ENCODE measurements around the gene MLX.
"Not testable (repeated sequence)": the region's sequence is repeated elsewhere in the genome, so short reads cannot be mapped to it uniquely, and the experiment has no call there.

The MLX gene

DNA sequence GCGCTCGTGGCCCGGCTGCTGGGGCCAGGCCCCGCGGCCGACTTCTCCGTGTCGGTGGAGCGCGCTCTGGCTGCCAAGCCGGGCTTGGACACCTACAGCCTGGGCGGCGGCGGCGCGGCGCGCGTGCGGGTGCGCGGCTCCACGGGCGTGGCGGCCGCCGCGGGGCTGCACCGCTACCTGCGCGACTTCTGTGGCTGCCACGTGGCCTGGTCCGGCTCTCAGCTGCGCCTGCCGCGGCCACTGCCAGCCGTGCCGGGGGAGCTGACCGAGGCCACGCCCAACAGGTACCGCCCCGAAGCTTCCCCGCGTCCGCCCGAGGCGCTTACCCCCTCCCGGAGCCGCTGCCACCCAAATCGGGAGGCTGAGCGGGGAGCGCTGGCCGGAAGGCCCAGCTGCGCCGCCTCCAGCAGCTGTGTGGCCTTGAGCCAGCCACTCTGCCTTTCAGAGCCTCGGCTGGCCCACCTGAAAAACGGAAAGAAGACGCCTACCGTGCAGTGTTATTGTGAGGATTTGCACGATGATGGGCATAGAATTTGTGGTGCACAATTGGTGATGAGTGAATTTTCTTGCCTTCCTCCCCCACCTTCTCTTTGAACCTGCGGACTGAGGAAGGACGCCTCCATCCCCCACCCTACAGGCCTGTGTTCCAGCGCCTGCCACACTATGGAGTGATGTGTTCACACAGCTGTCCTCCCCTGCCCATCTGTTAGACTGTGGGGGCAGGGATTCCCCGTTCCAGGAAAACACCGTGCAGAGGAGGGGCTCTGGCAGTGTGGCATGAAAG, 30.3 kb upstream of the MLX start:
- DNase-seq (ENCODE audit: low spot score): peak; percentile 79

DNA sequence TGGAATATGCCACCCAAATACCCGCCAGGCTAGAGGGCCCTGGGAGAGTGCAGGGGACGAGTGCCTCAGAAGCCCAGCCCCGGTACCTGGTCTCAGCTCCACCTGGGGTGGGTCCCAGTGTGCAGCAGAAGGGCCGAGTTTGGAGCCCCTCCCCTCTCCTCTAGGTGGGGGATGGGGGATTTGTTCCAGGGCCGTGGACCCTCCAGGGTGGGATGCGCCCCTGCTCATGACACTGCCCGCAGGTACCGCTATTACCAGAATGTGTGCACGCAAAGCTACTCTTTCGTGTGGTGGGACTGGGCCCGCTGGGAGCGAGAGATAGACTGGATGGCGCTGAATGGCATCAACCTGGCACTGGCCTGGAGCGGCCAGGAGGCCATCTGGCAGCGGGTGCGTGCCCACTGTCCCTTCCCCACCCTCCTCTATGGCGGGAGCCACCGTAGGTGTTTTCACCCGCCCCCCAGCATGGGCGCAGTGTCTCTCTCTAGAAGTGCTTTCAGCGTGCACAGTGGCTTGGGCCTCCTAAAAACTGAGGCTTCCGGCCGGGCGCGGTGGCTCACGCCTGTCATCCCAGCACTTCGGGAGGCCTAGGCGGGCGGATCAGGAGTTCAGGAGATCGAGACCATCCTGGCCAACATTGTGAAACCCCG, 29.6 kb upstream of the MLX start:
- no peak for DNase-seq (ENCODE audit: low spot score)

DNA sequence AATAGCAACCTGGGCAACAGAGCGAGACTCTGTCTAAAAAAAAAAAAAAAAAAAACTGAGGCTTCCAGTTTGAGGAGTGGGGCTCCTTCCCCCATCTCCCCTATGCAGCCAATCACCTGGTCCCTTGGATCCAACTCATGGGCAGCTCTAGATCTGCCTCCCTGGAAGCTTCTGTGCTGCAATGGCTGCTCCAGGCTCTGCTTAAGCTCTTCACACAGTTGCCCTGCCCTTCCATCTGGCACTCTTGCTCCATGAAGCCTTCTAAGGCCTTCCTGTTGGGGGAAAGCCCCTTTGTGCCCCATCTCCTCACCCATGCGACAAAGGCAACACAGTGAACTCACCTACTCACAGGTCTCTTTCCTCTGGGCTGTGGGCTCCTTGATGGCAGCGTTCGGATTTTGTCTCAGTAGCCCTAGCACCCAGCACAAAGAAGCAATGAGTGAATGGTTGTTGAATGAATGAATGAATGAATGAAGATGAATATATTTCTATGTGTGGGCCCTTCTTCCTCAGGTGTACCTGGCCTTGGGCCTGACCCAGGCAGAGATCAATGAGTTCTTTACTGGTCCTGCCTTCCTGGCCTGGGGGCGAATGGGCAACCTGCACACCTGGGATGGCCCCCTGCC, 29.0 kb upstream of the MLX start:
- DNase-seq (ENCODE audit: low spot score): no peak

DNA sequence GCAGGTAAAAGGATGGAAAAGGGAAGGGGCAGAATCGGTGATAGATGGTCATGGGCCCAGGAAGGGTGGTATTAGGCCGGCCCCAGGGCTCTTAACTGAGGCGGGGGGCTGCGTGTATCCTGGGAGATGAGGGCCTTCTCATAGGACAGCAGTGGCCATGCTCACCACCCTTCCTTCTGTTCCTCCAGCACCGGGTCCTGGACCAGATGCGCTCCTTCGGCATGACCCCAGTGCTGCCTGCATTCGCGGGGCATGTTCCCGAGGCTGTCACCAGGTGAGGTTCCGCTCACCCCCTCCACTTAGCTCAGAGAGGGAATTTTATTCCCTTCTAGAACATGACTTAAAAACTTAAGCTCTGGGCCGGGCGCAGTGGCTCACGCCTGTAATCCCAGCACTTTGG, 28.4 kb upstream of the MLX start:
- no peak for DNase-seq (ENCODE audit: low spot score)

DNA sequence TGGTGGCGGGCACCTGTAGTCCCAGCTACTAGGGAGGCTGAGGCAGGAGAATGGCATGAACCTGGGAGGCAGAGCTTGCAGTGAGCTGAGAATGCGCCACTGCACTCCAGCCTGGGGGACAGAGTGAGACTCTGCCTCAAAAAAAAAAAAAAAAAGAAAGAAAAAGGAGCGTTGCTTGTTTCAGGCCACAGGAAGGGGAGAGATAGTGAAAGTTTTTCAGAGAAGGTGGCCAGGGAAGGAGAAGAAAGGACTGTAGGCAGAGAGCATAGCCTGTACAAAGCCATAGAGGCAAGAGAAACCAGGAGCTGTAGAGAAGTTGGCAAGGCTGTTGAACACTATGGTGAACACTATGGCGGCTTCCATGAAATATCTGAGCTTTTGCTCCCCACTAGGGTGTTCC, 26.3 kb upstream of the MLX start:
- DNase-seq (ENCODE audit: low spot score): not testable (repeated sequence)

DNA sequence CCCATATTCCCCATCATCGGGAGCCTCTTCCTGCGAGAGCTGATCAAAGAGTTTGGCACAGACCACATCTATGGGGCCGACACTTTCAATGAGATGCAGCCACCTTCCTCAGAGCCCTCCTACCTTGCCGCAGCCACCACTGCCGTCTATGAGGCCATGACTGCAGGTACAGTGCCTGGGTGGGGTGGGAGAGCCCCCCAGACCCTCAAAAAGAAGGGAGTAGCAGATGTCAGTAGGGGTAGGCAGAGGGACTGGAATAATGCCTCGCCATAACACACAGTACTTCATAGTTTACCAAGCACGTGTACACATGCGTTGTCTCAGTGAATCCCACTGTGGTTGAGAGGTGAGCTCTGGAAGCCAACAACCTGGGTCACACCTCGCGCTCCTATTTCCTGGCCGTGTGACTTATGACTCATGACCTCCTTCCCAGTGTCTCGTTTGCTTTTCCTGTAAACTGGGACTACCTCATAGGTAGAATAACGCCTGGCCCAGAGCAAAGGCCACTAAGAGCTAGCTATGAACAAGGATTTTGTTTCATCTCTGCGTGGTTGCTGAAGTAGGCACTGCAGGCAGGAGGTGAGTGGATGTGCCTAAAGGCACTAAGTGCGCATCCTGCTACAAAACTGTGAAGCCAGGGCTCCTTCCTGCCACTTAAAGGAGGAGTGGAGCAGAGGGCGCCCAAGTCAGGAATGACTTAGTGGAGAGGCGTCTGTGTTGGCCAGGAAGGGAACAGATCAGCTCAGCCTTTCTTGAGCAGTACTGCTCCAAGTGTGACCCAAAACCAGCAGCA, 25.7 kb upstream of the MLX start:
- DNase-seq (ENCODE audit: low spot score): no peak

DNA sequence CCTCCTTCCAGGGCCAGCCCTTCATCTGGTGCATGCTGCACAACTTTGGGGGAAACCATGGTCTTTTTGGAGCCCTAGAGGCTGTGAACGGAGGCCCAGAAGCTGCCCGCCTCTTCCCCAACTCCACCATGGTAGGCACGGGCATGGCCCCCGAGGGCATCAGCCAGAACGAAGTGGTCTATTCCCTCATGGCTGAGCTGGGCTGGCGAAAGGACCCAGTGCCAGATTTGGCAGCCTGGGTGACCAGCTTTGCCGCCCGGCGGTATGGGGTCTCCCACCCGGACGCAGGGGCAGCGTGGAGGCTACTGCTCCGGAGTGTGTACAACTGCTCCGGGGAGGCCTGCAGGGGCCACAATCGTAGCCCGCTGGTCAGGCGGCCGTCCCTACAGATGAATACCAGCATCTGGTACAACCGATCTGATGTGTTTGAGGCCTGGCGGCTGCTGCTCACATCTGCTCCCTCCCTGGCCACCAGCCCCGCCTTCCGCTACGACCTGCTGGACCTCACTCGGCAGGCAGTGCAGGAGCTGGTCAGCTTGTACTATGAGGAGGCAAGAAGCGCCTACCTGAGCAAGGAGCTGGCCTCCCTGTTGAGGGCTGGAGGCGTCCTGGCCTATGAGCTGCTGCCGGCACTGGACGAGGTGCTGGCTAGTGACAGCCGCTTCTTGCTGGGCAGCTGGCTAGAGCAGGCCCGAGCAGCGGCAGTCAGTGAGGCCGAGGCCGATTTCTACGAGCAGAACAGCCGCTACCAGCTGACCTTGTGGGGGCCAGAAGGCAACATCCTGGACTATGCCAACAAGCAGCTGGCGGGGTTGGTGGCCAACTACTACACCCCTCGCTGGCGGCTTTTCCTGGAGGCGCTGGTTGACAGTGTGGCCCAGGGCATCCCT, 23.5 kb upstream of the MLX start:
- DNase-seq (ENCODE audit: low spot score): no peak

DNA sequence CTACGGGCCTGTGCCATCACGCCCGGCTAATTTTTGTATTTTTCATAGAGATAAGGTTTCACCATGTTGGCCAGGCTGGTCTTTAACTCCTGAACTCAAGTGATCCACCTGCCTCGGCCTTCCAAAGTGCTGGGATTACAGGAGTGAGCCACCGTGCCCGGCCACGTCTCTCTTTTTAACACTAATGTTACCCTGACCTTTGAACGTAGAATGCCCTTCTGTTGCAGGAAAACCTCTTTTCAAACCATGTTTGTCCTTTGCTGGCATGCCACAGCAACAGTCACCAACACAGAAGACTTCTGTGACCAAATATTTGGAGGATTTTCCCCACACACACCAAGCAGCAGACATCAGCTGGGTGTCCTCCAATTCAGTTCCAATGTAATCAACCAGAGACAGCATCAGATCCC, 22.0 kb upstream of the MLX start:
- DNase-seq (ENCODE audit: low spot score): no peak

DNA sequence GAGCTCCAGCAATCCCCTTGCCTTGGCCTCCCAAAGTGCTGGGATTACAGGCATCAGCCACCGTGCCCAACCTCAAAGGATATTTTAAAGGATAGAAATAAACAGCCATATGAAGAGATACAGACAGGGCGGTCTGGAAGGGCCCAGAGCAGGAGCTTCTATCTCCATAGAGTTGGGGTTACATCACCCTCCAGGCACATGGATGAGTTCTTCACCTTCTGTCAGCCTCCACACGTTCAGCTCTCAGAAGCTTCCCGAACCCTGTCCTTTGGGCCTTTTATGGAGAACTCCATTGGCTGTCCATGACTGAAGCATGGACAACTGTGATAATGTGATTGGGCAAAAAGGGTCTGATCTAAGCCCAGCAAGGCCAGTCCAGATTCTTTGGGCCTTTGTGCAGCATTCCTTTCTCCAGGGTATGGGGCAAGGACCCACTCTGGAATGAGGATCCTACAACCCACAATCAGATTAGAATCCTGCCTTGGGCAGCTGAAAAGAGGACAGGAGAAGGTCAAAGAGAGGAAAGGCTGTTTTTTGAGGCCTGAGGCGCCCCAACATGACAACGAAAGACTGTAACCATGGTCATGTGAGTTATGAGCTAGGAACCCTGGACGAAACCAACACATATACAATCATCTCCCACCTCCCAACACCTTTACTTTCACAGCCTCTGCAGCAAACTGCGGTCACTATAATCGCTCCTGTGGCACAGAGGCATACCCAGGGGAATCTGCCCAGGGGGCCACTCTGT, 21.0 kb upstream of the MLX start:
- DNase-seq (ENCODE audit: low spot score): not testable (repeated sequence)

DNA sequence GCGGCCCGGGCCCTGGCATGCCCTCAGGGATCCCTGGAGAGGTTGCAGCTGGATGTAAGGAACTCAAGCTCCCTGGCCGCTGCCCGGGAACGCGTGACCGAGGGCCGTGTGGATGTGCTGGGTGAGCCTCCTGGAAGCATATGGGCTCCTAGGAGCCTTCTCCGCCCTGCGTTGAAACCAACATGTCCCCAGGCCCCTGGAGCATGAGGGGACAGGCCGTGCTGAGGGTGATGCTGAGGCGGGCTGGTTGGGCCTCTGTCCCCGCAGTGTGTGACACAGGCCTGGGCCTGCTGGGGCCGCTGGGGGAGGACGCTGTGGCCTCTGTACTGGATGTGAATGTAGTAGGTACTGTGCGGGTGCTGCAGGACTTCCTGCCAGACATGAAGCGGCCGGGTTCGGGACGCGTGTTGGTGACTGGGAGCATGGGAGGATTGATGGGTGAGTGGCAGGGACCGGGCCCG, 19.9 kb upstream of the MLX start:
- no peak for DNase-seq (ENCODE audit: low spot score)

DNA sequence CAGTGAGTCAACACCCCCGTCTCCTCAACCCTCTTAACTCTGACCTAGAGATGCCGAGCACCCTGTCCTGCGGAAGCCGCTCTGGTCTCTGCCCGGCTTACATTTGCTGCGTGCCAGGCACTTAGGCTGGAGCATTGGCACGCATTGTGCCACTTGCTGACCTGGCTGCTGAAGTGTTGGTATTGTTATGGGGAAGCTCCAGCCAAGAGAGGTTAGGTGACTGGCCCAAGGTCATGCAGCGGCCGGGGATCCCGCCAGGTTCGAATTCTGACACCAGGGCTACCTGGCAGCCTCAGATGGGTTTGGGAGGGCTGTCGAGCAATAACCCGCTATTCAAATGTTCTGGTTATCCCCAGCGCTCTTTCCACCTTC, 19.2 kb upstream of the MLX start:
- DNase-seq (ENCODE audit: low spot score): no peak

DNA sequence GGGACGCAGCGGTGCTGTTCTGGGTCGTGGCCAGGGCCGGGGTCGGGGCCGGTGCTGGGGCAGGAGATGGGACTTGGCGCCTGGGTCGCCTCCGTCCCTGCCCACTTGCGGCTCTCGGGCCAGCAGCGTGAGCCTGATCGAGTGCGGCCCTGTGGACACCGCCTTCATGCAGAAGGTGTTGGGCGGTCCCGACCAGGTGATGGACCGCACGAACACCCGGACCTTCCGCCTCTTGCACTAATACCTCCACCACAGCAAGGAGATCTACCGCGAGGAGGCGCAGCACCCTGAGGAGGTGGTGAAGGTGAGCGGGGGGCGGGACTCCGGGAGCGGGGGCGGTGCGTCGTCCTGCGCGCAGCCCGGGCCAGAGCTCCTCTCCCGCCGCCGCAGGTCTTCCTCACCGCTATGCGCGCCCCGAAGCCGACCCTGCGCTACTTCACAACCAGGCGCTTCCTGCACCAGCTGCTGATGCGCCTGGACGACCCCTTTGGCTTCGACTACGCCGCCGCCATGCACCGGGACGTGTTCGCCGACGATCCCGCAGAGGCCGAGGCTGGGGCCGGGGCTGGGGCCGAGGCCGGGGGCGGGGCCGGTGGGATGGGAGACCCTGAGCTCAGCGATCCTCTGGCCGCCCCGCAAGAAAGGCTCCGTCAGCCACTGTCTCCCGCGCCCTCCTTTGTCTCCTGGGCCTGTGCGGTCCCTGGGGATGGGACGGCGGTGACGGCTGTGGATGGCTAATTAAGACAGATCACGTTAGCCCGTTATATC, 18.6 kb upstream of the MLX start:
- peak; percentile 87 for DNase-seq (ENCODE audit: low spot score)

DNA sequence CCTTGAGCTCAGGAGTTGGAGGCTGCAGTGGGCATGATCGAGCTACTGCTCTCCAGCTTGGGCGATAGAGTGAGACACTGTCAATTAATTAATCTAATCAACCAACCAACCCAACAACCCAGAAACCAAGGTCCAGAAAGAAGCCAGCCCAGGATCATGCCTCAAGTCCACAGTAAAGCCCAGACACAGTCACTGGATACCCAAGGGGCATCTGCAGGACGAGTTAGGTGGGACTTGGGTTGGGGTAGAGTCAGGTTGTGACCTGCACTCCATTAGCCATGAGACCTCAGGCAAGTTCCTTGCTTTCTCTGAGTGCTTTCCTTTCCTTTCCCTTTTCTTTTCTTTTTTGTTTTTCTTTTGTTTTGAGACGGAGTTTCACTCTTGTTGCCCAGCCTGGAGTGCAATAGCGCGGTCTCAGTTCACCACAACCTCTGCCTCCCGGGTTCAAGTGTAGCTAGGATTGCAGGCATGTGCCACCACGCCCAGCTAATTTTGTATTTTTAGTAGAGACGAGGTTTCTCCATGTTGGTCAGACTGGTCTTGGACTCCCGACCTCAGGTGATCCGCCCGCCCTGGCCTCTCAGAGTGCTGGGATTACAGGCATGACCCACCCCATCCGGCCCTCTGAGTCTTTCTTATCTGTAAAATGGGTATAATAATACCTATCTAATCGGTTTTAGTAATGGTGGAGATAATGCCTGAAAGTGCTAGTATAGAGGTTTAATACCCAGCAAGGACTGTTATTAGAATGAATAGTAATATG, 17.7 kb upstream of the MLX start:
- DNase-seq (ENCODE audit: low spot score): no peak

DNA sequence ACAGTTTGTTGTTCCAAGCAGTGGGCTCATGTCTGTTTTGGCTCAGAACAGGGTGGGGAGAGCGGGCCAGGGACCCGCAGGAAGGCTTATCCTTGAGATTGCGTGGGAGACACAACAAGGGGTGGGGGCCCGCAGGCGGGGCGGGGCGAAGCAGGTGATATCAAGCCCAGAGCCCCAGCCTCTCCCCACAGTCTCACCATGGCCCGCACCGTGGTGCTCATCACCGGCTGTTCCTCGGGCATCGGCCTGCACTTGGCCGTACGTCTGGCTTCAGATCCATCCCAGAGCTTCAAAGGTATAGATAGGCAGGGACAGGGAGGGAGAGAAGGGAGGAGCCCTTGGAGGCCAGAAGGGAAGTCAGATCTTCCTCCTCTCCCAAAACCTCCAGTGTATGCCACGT, 14.2 kb upstream of the MLX start, which contains the start of gene HSD17B1:
HSD17B1 (plus strand) TSS at position 188 of the 400 bp plus-strand sequence; CDS start at position 199, 11 bp downstream.
- not testable (repeated sequence) for DNase-seq (ENCODE audit: low spot score)

DNA sequence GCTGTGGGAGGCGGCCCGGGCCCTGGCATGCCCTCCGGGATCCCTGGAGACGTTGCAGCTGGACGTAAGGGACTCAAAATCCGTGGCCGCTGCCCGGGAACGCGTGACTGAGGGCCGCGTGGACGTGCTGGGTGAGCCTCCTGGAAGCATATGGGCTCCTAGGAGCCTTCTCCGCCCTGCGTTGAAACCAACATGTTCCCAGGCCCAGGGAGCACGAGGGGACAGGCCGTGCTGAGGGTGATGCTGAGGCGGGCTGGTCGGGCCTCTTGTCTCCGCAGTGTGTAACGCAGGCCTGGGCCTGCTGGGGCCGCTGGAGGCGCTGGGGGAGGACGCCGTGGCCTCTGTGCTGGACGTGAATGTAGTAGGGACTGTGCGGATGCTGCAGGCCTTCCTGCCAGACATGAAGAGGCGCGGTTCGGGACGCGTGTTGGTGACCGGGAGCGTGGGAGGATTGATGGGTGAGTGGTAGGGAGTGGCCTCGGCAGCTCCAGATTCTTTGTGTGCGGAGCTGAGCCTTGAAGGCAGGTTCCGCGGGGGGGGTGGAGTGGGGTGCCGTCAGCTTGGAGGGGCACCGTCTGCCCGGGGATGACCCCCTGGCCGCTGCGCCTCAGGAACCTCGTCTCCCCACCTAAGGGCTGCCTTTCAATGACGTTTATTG, 13.6 kb upstream of the MLX start:
- DNase-seq (ENCODE audit: low spot score): peak; percentile 47

DNA sequence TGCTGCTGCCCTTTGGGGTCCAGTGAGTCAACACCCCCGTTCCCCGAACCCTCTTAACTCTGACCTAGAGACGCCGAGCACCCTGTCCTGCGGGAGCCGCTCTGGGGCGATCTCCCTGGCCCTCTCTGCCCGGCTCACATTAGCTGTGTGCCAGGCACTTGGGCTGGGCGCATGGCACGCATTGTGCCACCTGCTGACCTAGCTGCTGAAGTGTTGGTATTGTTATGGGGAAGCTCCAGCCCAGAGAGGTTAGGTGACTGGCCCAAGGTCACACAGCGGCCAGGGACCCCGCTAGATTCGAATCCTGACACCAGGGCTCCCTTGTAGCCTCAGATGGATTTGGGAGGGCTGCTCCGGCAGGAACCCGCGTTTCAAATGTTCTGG, 13.0 kb upstream of the MLX start:
- DNase-seq (ENCODE audit: low spot score): no peak

DNA sequence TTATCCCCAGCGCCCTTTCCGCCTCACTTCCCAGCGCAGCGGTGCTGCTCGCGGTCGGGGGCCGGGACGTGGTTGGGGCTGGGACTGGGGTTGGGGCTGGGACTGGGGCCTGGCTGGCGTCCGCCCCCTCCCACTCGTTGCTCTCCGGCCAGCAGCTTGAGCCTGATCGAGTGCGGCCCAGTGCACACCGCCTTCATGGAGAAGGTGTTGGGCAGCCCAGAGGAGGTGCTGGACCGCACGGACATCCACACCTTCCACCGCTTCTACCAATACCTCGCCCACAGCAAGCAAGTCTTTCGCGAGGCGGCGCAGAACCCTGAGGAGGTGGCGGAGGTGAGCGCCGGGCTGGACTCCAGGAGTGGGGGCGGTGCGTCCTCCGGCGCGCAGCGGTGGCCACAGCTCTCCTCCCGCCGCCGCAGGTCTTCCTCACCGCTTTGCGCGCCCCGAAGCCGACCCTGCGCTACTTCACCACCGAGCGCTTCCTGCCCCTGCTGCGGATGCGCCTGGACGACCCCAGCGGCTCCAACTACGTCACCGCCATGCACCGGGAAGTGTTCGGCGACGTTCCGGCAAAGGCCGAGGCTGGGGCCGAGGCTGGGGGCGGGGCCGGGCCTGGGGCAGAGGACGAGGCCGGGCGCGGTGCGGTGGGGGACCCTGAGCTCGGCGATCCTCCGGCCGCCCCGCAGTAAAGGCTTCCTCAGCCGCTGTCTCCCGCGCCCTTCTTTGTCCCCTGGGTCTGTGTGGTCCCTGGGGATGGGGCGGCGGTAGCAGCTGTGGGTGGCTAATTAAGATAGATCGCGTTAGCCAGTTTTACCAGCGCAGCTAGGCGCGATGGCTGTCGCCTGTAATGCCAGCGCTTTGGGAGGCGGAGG, 12.4 kb upstream of the MLX start:
- DNase-seq (ENCODE audit: low spot score): peak; percentile 91

Measured in SK-N-DZ (cell line).